ENCODE measurements around the gene TMOD2. TPM values are rescaled to one million over a fixed set of nuclear protein-coding genes. Genes with fewer than 3 reads are reported as not detected.
A peak's percentile ranks its signal among the peaks of the same experiment; 100 is the strongest.

TMOD2 gene
- total and polyA plus RNA-seq, 2 experiments from 2014 or later: 3.0 to 5.9 TPM

- no peak for ATAC-seq
- DNase-seq (ENCODE audit: low spot score): no peak
- peaks cover 48% of the 10 kb centered on the region for H3K4me1 ChIP-seq (ENCODE audit: insufficient read depth)
- peaks cover 2% of the 10 kb centered on the region for H3K27me3 Mint-ChIP-seq (ENCODE audit: insufficient read depth, low read depth, poor library complexity)
- no peak overlapping the region for H2AFZ ChIP-seq
- no peaks in the 10 kb centered on the region for H3K27me3 ChIP-seq (ENCODE audit: insufficient read depth)
- H4K20me1 ChIP-seq (replicated peaks; ENCODE audit: insufficient read depth): peaks cover 29% of the 10 kb centered on the region
- H3K9me2 ChIP-seq (ENCODE audit: insufficient read depth): no peaks in the 10 kb centered on the region
- no peaks in the 10 kb centered on the region for H3K36me3 Mint-ChIP-seq (ENCODE audit: low read depth)
- H3F3A ChIP-seq (replicated peaks; ENCODE audit: low read depth): no peaks in the 10 kb centered on the region
- peak overlapping the region; percentile 29; the same call in 1 of the 2 replicates for H3K4me2 ChIP-seq
- H3K27ac ChIP-seq (ENCODE audit: low read depth): no peak overlapping the region
- H3K4me3 ChIP-seq: no peak overlapping the region
- TF ChIP-seq CTCF (conservative IDR thresholded peaks at IDR 0.05; ENCODE audit: low read depth in 2 of 2) (no peak), ETS1 (IDR thresholded peaks at IDR 0.05) (no peak)
- no peak overlapping the region for H3K27ac Mint-ChIP-seq
- H3K4me3 Mint-ChIP-seq: no peak overlapping the region
- no peaks in the 10 kb centered on the region for H3K36me3 ChIP-seq (ENCODE audit: insufficient read depth)
- peaks cover 96% of the 10 kb centered on the region for H3K79me2 ChIP-seq (replicated peaks; ENCODE audit: insufficient read depth)
- H3K4me1 Mint-ChIP-seq: peaks cover 60% of the 10 kb centered on the region
- no peaks in the 10 kb centered on the region for H3K9me3 Mint-ChIP-seq
These were observed 89.3 kb downstream of the TMOD2 start for GRCh38 chr15:51840692-51841091.

- Mint-ChIP-seq H3K4me3 (no peak overlapping the region), H3K27ac (no peak overlapping the region; the same call in 1 of the 2 replicates), H3K36me3 (ENCODE audit: low read depth) (no peaks in the 10 kb centered on the region), H3K9me3 (no peaks in the 10 kb centered on the region), H3K4me1 (peaks cover 65% of the 10 kb centered on the region), H3K27me3 (ENCODE audit: insufficient read depth, low read depth, poor library complexity) (peaks cover 2% of the 10 kb centered on the region)
- Histone ChIP-seq H3F3A (replicated peaks; ENCODE audit: low read depth) (no peaks in the 10 kb centered on the region), H3K27me3 (ENCODE audit: insufficient read depth) (no peaks in the 10 kb centered on the region), H3K9me2 (ENCODE audit: insufficient read depth) (no peaks in the 10 kb centered on the region), H2AFZ (no peak overlapping the region), H3K27ac (ENCODE audit: low read depth) (no peak overlapping the region; the same call in 1 of the 2 replicates), H3K4me1 (ENCODE audit: insufficient read depth) (peaks cover 53% of the 10 kb centered on the region), H3K79me2 (replicated peaks; ENCODE audit: insufficient read depth) (peaks cover 95% of the 10 kb centered on the region), H3K4me2 (no peak overlapping the region), H3K36me3 (ENCODE audit: insufficient read depth) (no peaks in the 10 kb centered on the region), H4K20me1 (replicated peaks; ENCODE audit: insufficient read depth) (peaks cover 29% of the 10 kb centered on the region), H3K4me3 (no peak overlapping the region)
- ATAC-seq (no peak), DNase-seq (ENCODE audit: low spot score) (no peak)
- TF ChIP-seq ZNF462 (CRISPR knock-in tag; IDR thresholded peaks at IDR 0.05) (no peak), STAT1 (IDR thresholded peaks at IDR 0.05; ENCODE audit: unreplicated experiment) (no peak), ETS1 (IDR thresholded peaks at IDR 0.05) (no peak), NANOG (IDR thresholded peaks at IDR 0.05; ENCODE audit: borderline replicate concordance) (no peak), JUNB (IDR thresholded peaks at IDR 0.05; ENCODE audit: unreplicated experiment) (no peak), ZNF331 (CRISPR knock-in tag; IDR thresholded peaks at IDR 0.05; ENCODE audit: low read depth) (no peak), EZH2 (IDR thresholded peaks at IDR 0.05; ENCODE audit: low read depth, unreplicated experiment) (no peak), EZH2phosphoT487 (IDR thresholded peaks at IDR 0.05; ENCODE audit: unreplicated experiment) (no peak), CREB1 (CRISPR knock-in tag; IDR thresholded peaks at IDR 0.05; ENCODE audit: low read depth) (no peak), POLR2AphosphoS5 (IDR thresholded peaks at IDR 0.05; ENCODE audit: low read depth) (no peak)
These were observed 90.1 kb downstream of the TMOD2 start for GRCh38 chr15:51841406-51842040.
